ENCODE data around the gene GPR143. TPM values are rescaled to one million over a fixed set of nuclear protein-coding genes. Genes with fewer than 3 reads are reported as not detected.
"Not testable (repeated sequence)": the region's sequence is repeated elsewhere in the genome, so short reads cannot be mapped to it uniquely, and the experiment has no call there.

Gene GPR143
- total RNA-seq, 2 donors from 2014 or later: 2.4 to 3.1 TPM

GRCh38 chrX:9781941-9782340 is 16.3 kb upstream of the GPR143 start:
- Histone ChIP-seq H3K27me3 (replicated peaks; ENCODE audit: insufficient read depth) (no peaks in the 10 kb centered on the region), H3K27ac (no peak overlapping the region), H3K9me3 (no peaks in the 10 kb centered on the region), H3K4me3 (no peak overlapping the region), H3K4me1 (replicated peaks) (no peaks in the 10 kb centered on the region), H3K36me3 (no peaks in the 10 kb centered on the region)
- no peak for DNase-seq (ENCODE audit: low spot score)
- intact Hi-C loops (cut with DNase I): no loop called here
- 82% methylated on average over 7 of the region's 7 CpGs for WGBS
- no peak for TF ChIP-seq POLR2AphosphoS5 (IDR thresholded peaks at IDR 0.05)
- no peak for TF ChIP-seq CTCF (IDR thresholded peaks at IDR 0.05)
- no peak for TF ChIP-seq POLR2A (IDR thresholded peaks at IDR 0.05)

GRCh38 chrX:9775930-9776329 is 10.3 kb upstream of the GPR143 start:
- Histone ChIP-seq H3K4me3 (no peak overlapping the region), H3K9me3 (no peaks in the 10 kb centered on the region), H3K27me3 (replicated peaks; ENCODE audit: insufficient read depth) (no peaks in the 10 kb centered on the region), H3K4me1 (replicated peaks) (no peaks in the 10 kb centered on the region), H3K27ac (no peak overlapping the region), H3K36me3 (no peaks in the 10 kb centered on the region)
- intact Hi-C loops (cut with DNase I): no loop called here
- no peak for DNase-seq (ENCODE audit: low spot score)
- TF ChIP-seq CTCF (IDR thresholded peaks at IDR 0.05): no peak
- no peak for TF ChIP-seq POLR2A (IDR thresholded peaks at IDR 0.05)
- no peak for TF ChIP-seq POLR2AphosphoS5 (IDR thresholded peaks at IDR 0.05)
- 88% methylated on average over 8 of the region's 8 CpGs for WGBS

GRCh38 chrX:9772943-9773342 is 7.3 kb upstream of the GPR143 start:
- Histone ChIP-seq H3K36me3 (no peaks in the 10 kb centered on the region), H3K4me3 (no peak overlapping the region), H3K4me1 (replicated peaks) (no peaks in the 10 kb centered on the region), H3K9me3 (no peaks in the 10 kb centered on the region), H3K27ac (no peak overlapping the region), H3K27me3 (replicated peaks; ENCODE audit: insufficient read depth) (no peaks in the 10 kb centered on the region)
- TF ChIP-seq POLR2AphosphoS5 (IDR thresholded peaks at IDR 0.05) (no peak), POLR2A (IDR thresholded peaks at IDR 0.05) (no peak), CTCF (IDR thresholded peaks at IDR 0.05) (no peak)
- intact Hi-C loops (cut with DNase I): no loop called here
- DNase-seq (ENCODE audit: low spot score): no peak
- 75% methylated on average over 6 of the region's 6 CpGs for WGBS

GRCh38 chrX:9770319-9770718 is 4.7 kb upstream of the GPR143 start:
- H3K36me3 ChIP-seq: no peaks in the 10 kb centered on the region
- H3K27me3 ChIP-seq (replicated peaks; ENCODE audit: insufficient read depth): no peaks in the 10 kb centered on the region
- H3K9me3 ChIP-seq: no peaks in the 10 kb centered on the region
- H3K4me3 ChIP-seq: no peak overlapping the region
- TF ChIP-seq CTCF (IDR thresholded peaks at IDR 0.05) (no peak), POLR2A (IDR thresholded peaks at IDR 0.05) (no peak), POLR2AphosphoS5 (IDR thresholded peaks at IDR 0.05) (no peak)
- no peak overlapping the region for H3K27ac ChIP-seq
- no peak for DNase-seq (ENCODE audit: low spot score)
- WGBS: 82% methylated on average over 1 of the region's 1 CpG
- intact Hi-C loops (cut with DNase I): no loop called here
- no peaks in the 10 kb centered on the region for H3K4me1 ChIP-seq (replicated peaks)

GRCh38 chrX:9768321-9768839 is 2.7 kb upstream of the GPR143 start:
- H3K4me1 ChIP-seq (replicated peaks); H3K4me3 ChIP-seq; H3K27me3 ChIP-seq (replicated peaks; ENCODE audit: insufficient read depth); H3K9me3 ChIP-seq; DNase-seq (ENCODE audit: low spot score); H3K27ac ChIP-seq; H3K36me3 ChIP-seq; intact Hi-C loops (cut with DNase I): not testable (repeated sequence)
- 84% methylated on average over 5 of the region's 5 CpGs for WGBS

All from prostate gland (tissue), 2 donors.